Right lobe of liver (tissue), 6 donors: ENCODE results near the gene C4BPB. TPM values are rescaled to one million over a fixed set of nuclear protein-coding genes. Genes with fewer than 3 reads are reported as not detected.

Source experiments
- ATAC-seq, 4 donors: fragments of 200-7000 bp; cut with Tn5 transposase; one replicate each; pipeline ENCODE4 v1.9.1; 2020; ENCODE audit warnings: mild to moderate bottlenecking in 4 of 4, moderate library complexity in 4 of 4
- DNase-seq, 3 donors: peaks; one replicate each; pipeline ENCODE4 v3.0.0-alpha.2; 2020
- H3K27ac ChIP-seq, 3 donors: fragments of 200-600 bp; one replicate each; pipeline ENCODE4 v1.8.0; 2022
- H3K27me3 ChIP-seq, 2 donors: fragments of 200-600 bp; one replicate each; pipeline ENCODE4 v1.8.0; 2022
- H3K36me3 ChIP-seq, 4 donors: fragments of 200-600 bp; sonication (generic) in 1 of 4; one replicate each; pipeline versions ENCODE4 v1.5.1 to v1.8.0; 2017 to 2022; ENCODE audit warnings: control low read depth in 1 of 4
- H3K4me1 ChIP-seq, 4 donors: fragments of 200-600 bp; sonication (generic) in 1 of 4; one replicate each; pipeline versions ENCODE4 v1.5.1 to v1.8.0; 2017 to 2022; ENCODE audit warnings: control low read depth in 1 of 4
- H3K4me3 ChIP-seq, 3 donors: fragments of 200-600 bp; one replicate each; pipeline ENCODE4 v1.8.0; 2022
- H3K9me3 ChIP-seq, 4 donors: fragments of 200-600 bp; sonication (generic) in 1 of 4; one replicate each; pipeline versions ENCODE4 v1.5.1 to v1.8.0; 2017 to 2022; ENCODE audit warnings: control low read depth in 1 of 4
- POLR2A ChIP-seq: fragments of 450-650 bp; IDR thresholded peaks from one replicate; pipeline ENCODE4 v1.6.1; 2017; ENCODE audit warnings: antibody characterized with exemption, mild to moderate bottlenecking
- WGBS: methylation state at CpG from one replicate; pipeline ENCODE4 v1.1.6; 2018; ENCODE audit warnings: low coverage, low lambda C conversion rate; ENCODE audit not compliant: insufficient coverage; ENCODE audit errors: missing lambda C conversion rate; 5-methylcytosine and 5-hydroxymethylcytosine counted together
- intact Hi-C, 2 donors: fragments of 100-400 bp; cut with DNase I; formaldehyde crosslinking; loops; one replicate each; pipeline versions ENCODE4 v1.11.2 to v1.14.1; 2022
- total RNA-seq, 6 experiments: library from RNA; depleted of rRNA in 2 of 6; stranded (reverse); fragments of >200 nt in 2 of 6; fragmentation: NEBNext Ultra II Directional in 3 of 6; extraction: Animal tissue kit (Norgen Biotek cat#: 25700) in 3 of 6; gene quantifications; one replicate each; pipeline versions ENCODE4 v1.1.0 to v1.2.4, GENCODE V29; 2016 to 2023
- TF ChIP-seq, protein P1 (sequence below), 4 donors: fragments of 200-600 bp in 3 of 4; fragments of 450-650 bp in 1 of 4; IDR thresholded peaks; one replicate each; pipeline versions ENCODE4 v1.5.1 to v1.8.0; 2016 to 2022; ENCODE audit warnings: antibody characterized with exemption in 4 of 4, mild to moderate bottlenecking in 2 of 4
- donor health status: DM: no; HTN: yes; CAD: no.
- donor health status: DM: no; HTN: no; CAD: no.
- donor health status: DM: no; HTN: no; CAD: no.
- donor health status: DM: no; HTN: yes; CAD: no.
- donor health status: DM: no; HTN: yes; CAD: no.

Gene C4BPB
- total RNA-seq, 6 experiments from 2014 or later: 156 to 328 (median 226) TPM

DNA sequence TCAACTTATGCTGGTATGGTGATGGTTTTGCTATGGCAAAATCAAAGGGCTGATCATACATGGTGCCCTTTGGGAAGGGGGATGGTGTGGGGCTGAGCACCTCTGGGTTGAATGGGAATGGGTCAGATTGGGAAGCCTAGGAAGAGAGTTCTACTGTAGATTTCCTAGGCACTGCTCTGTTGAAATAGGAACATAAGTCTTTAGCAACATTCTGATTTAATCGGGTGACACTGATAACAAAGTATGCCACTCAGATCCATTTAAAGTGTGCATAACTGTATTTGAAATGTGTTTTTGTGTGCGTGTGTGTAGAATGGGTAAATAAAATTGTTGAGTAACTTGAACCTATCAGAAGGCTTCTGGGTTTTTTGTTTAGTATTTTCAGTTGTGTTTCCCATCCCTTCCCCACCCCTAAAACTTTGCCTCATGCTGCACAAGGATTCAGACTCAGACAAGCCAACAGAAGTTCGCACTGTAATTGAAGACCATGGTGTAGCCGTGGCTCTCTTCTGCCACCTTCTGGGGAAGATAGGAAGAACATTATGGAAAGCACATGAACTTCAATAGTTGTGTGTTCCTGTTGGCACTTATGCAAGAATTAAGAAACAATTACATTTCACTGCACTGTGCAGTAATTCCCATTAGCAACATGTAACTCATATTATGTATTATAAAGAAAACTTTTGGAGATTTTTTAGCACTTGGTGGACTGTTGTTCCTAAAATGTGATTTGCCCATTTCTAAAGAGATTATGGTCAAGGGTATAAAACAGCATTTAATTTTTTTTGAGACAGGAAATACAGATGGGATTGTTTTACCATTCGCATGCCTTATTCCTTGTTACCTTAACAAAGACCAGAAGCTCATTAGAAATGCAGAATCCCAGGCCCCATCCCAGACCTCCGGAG is 10.9 kb upstream of the C4BPB start:
- WGBS: 26% methylated on average over 6 of the region's 6 CpGs
- Histone ChIP-seq H3K9me3 (no peaks in the 10 kb centered on the region), H3K36me3 (no peaks in the 10 kb centered on the region), H3K4me1 (peaks cover 0 to 19% (median 2%) of the 10 kb centered on the region in 4 donors), H3K27me3 (no peaks in the 10 kb centered on the region), H3K27ac (peak overlapping the region in 1 of 3 donors; percentile 12), H3K4me3 (no peak overlapping the region)
- TF ChIP-seq POLR2A: no peak
- TF ChIP-seq, protein P1, sequence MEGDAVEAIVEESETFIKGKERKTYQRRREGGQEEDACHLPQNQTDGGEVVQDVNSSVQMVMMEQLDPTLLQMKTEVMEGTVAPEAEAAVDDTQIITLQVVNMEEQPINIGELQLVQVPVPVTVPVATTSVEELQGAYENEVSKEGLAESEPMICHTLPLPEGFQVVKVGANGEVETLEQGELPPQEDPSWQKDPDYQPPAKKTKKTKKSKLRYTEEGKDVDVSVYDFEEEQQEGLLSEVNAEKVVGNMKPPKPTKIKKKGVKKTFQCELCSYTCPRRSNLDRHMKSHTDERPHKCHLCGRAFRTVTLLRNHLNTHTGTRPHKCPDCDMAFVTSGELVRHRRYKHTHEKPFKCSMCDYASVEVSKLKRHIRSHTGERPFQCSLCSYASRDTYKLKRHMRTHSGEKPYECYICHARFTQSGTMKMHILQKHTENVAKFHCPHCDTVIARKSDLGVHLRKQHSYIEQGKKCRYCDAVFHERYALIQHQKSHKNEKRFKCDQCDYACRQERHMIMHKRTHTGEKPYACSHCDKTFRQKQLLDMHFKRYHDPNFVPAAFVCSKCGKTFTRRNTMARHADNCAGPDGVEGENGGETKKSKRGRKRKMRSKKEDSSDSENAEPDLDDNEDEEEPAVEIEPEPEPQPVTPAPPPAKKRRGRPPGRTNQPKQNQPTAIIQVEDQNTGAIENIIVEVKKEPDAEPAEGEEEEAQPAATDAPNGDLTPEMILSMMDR (IDR thresholded peaks at IDR 0.05): peak; percentile 89 to 92 (median 90)
- intact Hi-C loops: no loop called here
- DNase-seq (peak in 1 of 3 donors; percentile 73), ATAC-seq (peak; percentile 89 to 95 (median 93))

DNA sequence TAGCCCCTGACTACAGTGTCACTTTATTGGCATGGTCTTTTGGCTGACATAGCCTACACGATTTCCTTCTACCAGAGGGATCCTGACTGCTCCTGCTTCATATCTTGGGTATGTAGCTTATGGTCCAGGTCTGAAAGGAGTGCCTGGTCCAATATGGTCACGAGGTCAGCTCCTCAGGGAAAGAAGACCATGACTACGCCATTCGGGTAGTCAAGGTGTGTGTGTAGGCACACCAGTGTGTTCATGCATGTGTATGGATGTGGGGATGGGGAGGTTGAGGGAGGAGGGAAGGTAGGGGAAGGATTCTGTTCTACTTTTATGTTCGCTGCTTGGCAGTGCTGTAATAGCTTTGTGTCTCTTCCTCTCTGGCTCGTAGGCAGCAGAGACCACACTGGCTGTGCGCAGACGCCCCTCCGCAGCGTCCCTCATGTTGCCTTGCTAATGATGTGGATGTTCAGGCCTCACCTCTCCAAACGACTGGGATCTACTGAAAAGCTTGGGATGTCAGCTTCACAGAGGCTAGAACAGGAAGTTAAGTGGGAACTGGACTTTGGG is 10.0 kb upstream of the C4BPB start:
- Histone ChIP-seq H3K4me1 (peaks cover 0 to 19% (median 2%) of the 10 kb centered on the region in 4 donors), H3K9me3 (no peaks in the 10 kb centered on the region), H3K27me3 (no peaks in the 10 kb centered on the region), H3K36me3 (no peaks in the 10 kb centered on the region), H3K27ac (peak overlapping the region in 1 of 3 donors; percentile 12), H3K4me3 (no peak overlapping the region)
- ATAC-seq: no peak
- TF ChIP-seq, protein P1 (IDR thresholded peaks at IDR 0.05): no peak
- TF ChIP-seq POLR2A: no peak
- intact Hi-C loops: no loop called here
- no peak for DNase-seq
- 76% methylated on average over 8 of the region's 11 CpGs for WGBS

DNA sequence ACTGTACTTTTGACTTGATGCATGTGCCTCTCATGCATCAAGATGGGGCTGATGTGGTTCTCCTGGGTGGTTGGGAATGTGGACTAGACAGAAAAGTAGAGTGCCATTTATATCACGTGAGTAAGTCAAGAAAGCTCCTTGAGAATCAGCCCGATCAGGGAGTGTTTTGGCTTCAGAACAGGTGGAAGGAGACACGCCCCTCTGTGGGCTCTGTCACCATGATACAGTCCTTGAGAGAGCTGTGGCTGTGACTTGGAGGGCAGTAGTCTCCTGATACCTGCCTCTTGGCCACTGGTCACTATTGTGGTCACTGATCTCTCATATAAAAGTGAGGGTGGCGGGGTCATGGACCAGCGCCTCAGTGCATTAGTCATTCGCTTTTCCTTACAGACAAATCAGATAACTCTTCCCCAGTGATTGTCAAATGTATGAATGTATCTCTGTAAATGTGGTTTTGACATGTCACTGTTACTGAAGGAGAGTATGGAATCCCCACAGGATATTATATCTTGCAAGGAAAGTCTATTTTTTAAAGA is 8.9 kb upstream of the C4BPB start:
- no peak for DNase-seq
- WGBS: 100% methylated on average over 3 of the region's 6 CpGs
- no peaks in the 10 kb centered on the region for H3K27me3 ChIP-seq
- H3K27ac ChIP-seq: no peak overlapping the region
- intact Hi-C loops: no loop called here
- no peaks in the 10 kb centered on the region for H3K36me3 ChIP-seq
- peaks cover 0 to 19% (median 2%) of the 10 kb centered on the region in 4 donors for H3K4me1 ChIP-seq
- no peak overlapping the region for H3K4me3 ChIP-seq
- H3K9me3 ChIP-seq: no peaks in the 10 kb centered on the region
- no peak for TF ChIP-seq POLR2A
- TF ChIP-seq, protein P1 (IDR thresholded peaks at IDR 0.05): no peak
- no peak for ATAC-seq

DNA sequence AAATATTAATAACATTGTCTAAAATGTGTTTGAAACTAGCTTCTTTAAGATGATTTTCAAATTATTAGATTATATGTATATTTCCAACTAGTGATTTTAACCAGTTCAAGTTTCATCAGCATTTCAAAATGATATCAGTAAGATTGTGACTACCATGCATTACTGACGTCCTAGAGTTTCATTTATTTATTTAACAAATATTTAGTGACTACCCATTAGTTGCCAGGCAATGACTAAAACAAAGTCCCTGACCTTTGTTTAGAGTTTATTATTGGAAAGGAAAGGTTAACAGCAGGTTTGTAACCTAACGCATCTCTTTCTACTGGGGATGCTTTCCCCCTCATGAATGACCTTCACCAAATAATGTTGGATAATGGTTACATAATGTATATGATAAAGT is 7.6 kb upstream of the C4BPB start:
- DNase-seq (no peak), ATAC-seq (peak; percentile 13 to 74 (median 50))
- H3K27me3 ChIP-seq: no peaks in the 10 kb centered on the region
- TF ChIP-seq, protein P1 (IDR thresholded peaks at IDR 0.05): no peak
- no peak for TF ChIP-seq POLR2A
- no peaks in the 10 kb centered on the region for H3K9me3 ChIP-seq
- peaks cover 0 to 24% (median 7%) of the 10 kb centered on the region in 4 donors for H3K4me1 ChIP-seq
- no peaks in the 10 kb centered on the region for H3K36me3 ChIP-seq
- intact Hi-C loops: no loop called here
- H3K27ac ChIP-seq: peak overlapping the region in 2 of 3 donors; percentile 19 to 41
- 19% methylated on average over 2 of the region's 2 CpGs for WGBS
- no peak overlapping the region for H3K4me3 ChIP-seq
